Endometrial microvascular endothelial cells (primary cell): ENCODE results near the gene KIAA1755. TPM values are rescaled to one million over a fixed set of nuclear protein-coding genes. Genes with fewer than 3 reads are reported as not detected.

Experiments
- in situ Hi-C: cut with HindIII; loops from 2 replicates; pipeline ENCODE4 v1.10.0; 2017; ENCODE audit warnings: low sequenced_read_pairs, low pct_unique_long_range_greater_than_20kb; ENCODE audit errors: inconsistent ontology term
- total RNA-seq: library from RNA; depleted of rRNA; stranded (reverse); fragments of >200 nt; gene quantifications from one replicate; pipeline ENCODE4 v1.2.3, GENCODE V29; 2015; ENCODE audit errors: inconsistent ontology term

KIAA1755 gene
- total RNA-seq, 1 donor from 2014 or later, result 1.0 TPM

- in situ Hi-C loops, result no loop called here
These were observed 62.9 kb downstream of the KIAA1755 start for GRCh38 chr20:38197619-38198018.

GRCh38 chr20:38197217-38197616 lies 63.3 kb downstream of the KIAA1755 start:
- in situ Hi-C loops, result no loop called here

GRCh38 chr20:38196592-38196991 lies 63.9 kb downstream of the KIAA1755 start:
- in situ Hi-C loops, result no loop called here

GRCh38 chr20:38196076-38196475 lies 64.5 kb downstream of the KIAA1755 start:
- in situ Hi-C loops, result no loop called here

- in situ Hi-C loops, result no loop called here
These were observed 65.0 kb downstream of the KIAA1755 start for GRCh38 chr20:38195521-38195920.

GRCh38 chr20:38194971-38195504 lies 65.5 kb downstream of the KIAA1755 start:
- in situ Hi-C loops, result no loop called here

GRCh38 chr20:38193586-38194105 lies 66.9 kb downstream of the KIAA1755 start:
- in situ Hi-C loops, result no loop called here

- in situ Hi-C loops, result no loop called here
These were observed 68.1 kb downstream of the KIAA1755 start for GRCh38 chr20:38192323-38192885.

- in situ Hi-C loops, result no loop called here
These were observed 68.9 kb downstream of the KIAA1755 start for GRCh38 chr20:38191654-38192053.

- in situ Hi-C loops, result no loop called here
These were observed 69.6 kb downstream of the KIAA1755 start for GRCh38 chr20:38190936-38191371.

- in situ Hi-C loops, result no loop called here
These were observed 70.4 kb downstream of the KIAA1755 start for GRCh38 chr20:38190166-38190565.

GRCh38 chr20:38187517-38187916 lies 73.0 kb downstream of the KIAA1755 start:
- in situ Hi-C loops, result no loop called here

- in situ Hi-C loops, result no loop called here
These were observed 73.7 kb downstream of the KIAA1755 start for GRCh38 chr20:38186788-38187221.

GRCh38 chr20:38184101-38184500 lies 76.4 kb downstream of the KIAA1755 start:
- in situ Hi-C loops, result no loop called here

- in situ Hi-C loops, result no loop called here
These were observed 78.6 kb downstream of the KIAA1755 start for GRCh38 chr20:38181971-38182370.

- in situ Hi-C loops, result no loop called here
These were observed 79.2 kb downstream of the KIAA1755 start for GRCh38 chr20:38181207-38181801.

GRCh38 chr20:38180781-38181180 lies 79.8 kb downstream of the KIAA1755 start:
- in situ Hi-C loops, result no loop called here

GRCh38 chr20:38179846-38180245 lies 80.7 kb downstream of the KIAA1755 start:
- in situ Hi-C loops, result no loop called here

- in situ Hi-C loops, result no loop called here
These were observed 82.0 kb downstream of the KIAA1755 start for GRCh38 chr20:38178581-38178980.

GRCh38 chr20:38178065-38178491 lies 82.5 kb downstream of the KIAA1755 start:
- in situ Hi-C loops, result no loop called here
